B cell (primary cell): ENCODE measurements around the gene DLG2. TPM values are rescaled to one million over a fixed set of nuclear protein-coding genes. Genes with fewer than 3 reads are reported as not detected.
"Not testable (repeated sequence)": the region's sequence is repeated elsewhere in the genome, so short reads cannot be mapped to it uniquely, and the experiment has no call there.

Experiments used
- ATAC-seq: fragments of 200-7000 bp; cut with Tn5 transposase; one replicate; pipeline ENCODE4 v1.10.0; 2021; ENCODE audit warnings: low read depth, mild to moderate bottlenecking, moderate number of reproducible peaks, moderate library complexity
- CTCF ChIA-PET: fragments of 350-600 bp; sonication (Branson Sonifier 250); formaldehyde crosslinking; loops from one replicate; lab custom pipeline; 2021; ENCODE audit warnings: antibody characterized with exemption, inconsistent platforms; lab: Charles Lee
- POLR2A ChIA-PET: fragments of 350-600 bp; sonication (Branson Sonifier 250); formaldehyde crosslinking; loops from one replicate; lab custom pipeline; 2021; ENCODE audit warnings: antibody characterized with exemption; lab: Charles Lee
- DNase-seq: peaks from one replicate; pipeline ENCODE4 v3.0.0; 2013
- H2AFZ ChIP-seq: 2 replicates; pipeline ENCODE4 v1.6.1; 2012; ENCODE audit warnings: mild to moderate bottlenecking, low read depth, low read length; ENCODE audit not compliant: insufficient read depth, poor library complexity, severe bottlenecking
- H3K27ac ChIP-seq, 2 donors: 1 replicate in 1 of 2; 2 replicates in 1 of 2; pipeline ENCODE4 v1.5.1; 2012 to 2013; ENCODE audit warnings: low read length in 2 of 2, mild to moderate bottlenecking in 2 of 2, moderate library complexity in 1 of 2
- H3K27me3 ChIP-seq, 4 experiments: fragments of 200-600 bp in 1 of 4; sonication (generic) in 1 of 4; replicated peaks in 1 of 4; 1 replicate in 2 of 4; 2 replicates in 2 of 4; pipeline versions ENCODE4 v1.6.1 to v1.7.0; 2013 to 2016; ENCODE audit warnings: low read length in 3 of 4, mild to moderate bottlenecking in 2 of 4, mixed read lengths in 1 of 4, moderate library complexity in 1 of 4; ENCODE audit not compliant: insufficient read depth in 4 of 4, control insufficient read depth in 3 of 4; ENCODE audit errors: control extremely low read depth in 1 of 4
- H3K36me3 ChIP-seq, 2 experiments: replicated peaks in 1 of 2; 1 replicate in 1 of 2; 2 replicates in 1 of 2; pipeline versions ENCODE4 v1.6.1 to v1.7.1; 2013; ENCODE audit warnings: low read length in 1 of 2; ENCODE audit not compliant: insufficient read depth in 2 of 2, control insufficient read depth in 1 of 2; ENCODE audit errors: control extremely low read depth in 1 of 2, extremely low read depth in 1 of 2
- H3K4me1 ChIP-seq, 2 donors: fragments of 200-600 bp in 1 of 2; sonication (generic) in 1 of 2; 1 replicate in 1 of 2; 2 replicates in 1 of 2; pipeline versions ENCODE4 v1.5.1 to v1.6.1; 2013 to 2017; ENCODE audit warnings: low read length in 2 of 2; ENCODE audit not compliant: control insufficient read depth in 2 of 2, insufficient read depth in 2 of 2
- H3K4me2 ChIP-seq: replicated peaks from 2 replicates; pipeline ENCODE3; 2012; ENCODE audit warnings: mild to moderate bottlenecking, low read depth, low read length; ENCODE audit not compliant: poor library complexity, severe bottlenecking
- H3K4me3 ChIP-seq, 5 experiments: fragments of 200-600 bp in 1 of 5; sonication (generic) in 1 of 5; 1 replicate in 3 of 5; 2 replicates in 2 of 5; pipeline versions ENCODE4 v1.5.1 to v1.7.0; 2011 to 2016; ENCODE audit warnings: low read length in 4 of 5, mild to moderate bottlenecking in 4 of 5, low read depth in 2 of 5, control low read depth in 1 of 5, moderate library complexity in 1 of 5; ENCODE audit not compliant: insufficient read depth in 1 of 5; ENCODE audit errors: control extremely low read depth in 1 of 5, extremely low read depth in 1 of 5
- H3K79me2 ChIP-seq: fragments of 200-600 bp; sonication (generic); one replicate; pipeline ENCODE4 v1.6.0; 2016; ENCODE audit warnings: low read length; ENCODE audit not compliant: control insufficient read depth, insufficient read depth
- H3K9ac ChIP-seq: fragments of 200-600 bp; sonication (generic); 2 replicates; pipeline ENCODE4 v1.6.1; 2017; ENCODE audit warnings: mild to moderate bottlenecking, low read length, moderate library complexity
- H3K9me3 ChIP-seq, 3 donors: one replicate each; pipeline versions ENCODE4 v1.6.1 to v1.7.1; 2013; ENCODE audit warnings: low read length in 2 of 3; ENCODE audit not compliant: control insufficient read depth in 2 of 3, insufficient read depth in 1 of 3; ENCODE audit errors: control extremely low read depth in 1 of 3
- H4K20me1 ChIP-seq: 2 replicates; pipeline ENCODE4 v1.6.0; 2012; ENCODE audit warnings: mild to moderate bottlenecking, low read length; ENCODE audit not compliant: insufficient read depth, control insufficient read depth, poor library complexity, severe bottlenecking
- H3K27ac Mint-ChIP-seq: one replicate; pipeline ENCODE4 v1.8.0; 2021; ENCODE audit warnings: mixed read lengths
- H3K27me3 Mint-ChIP-seq: one replicate; pipeline ENCODE4 v1.8.0; 2021; ENCODE audit warnings: mixed read lengths
- H3K4me1 Mint-ChIP-seq: one replicate; pipeline ENCODE4 v1.8.0; 2021; ENCODE audit warnings: mixed read lengths
- H3K4me3 Mint-ChIP-seq: one replicate; pipeline ENCODE4 v1.8.0; 2021; ENCODE audit warnings: mixed read lengths
- H3K9me3 Mint-ChIP-seq: one replicate; pipeline ENCODE4 v1.8.0; 2022; ENCODE audit warnings: mixed read lengths; ENCODE audit not compliant: insufficient read depth
- EZH2 ChIP-seq: IDR thresholded peaks from 2 replicates; pipeline ENCODE4 v1.6.1; 2012; ENCODE audit warnings: borderline replicate concordance, low read depth, mild to moderate bottlenecking, moderate library complexity, low read length; ENCODE audit not compliant: insufficient read depth, poor library complexity, severe bottlenecking
- WGBS: methylation state at CpG from one replicate; pipeline ENCODE4 v1.1.5; 2013; ENCODE audit warnings: missing lambda C conversion rate; ENCODE audit not compliant: insufficient coverage; 5-methylcytosine and 5-hydroxymethylcytosine counted together
- intact Hi-C: fragments of 100-400 bp; cut with micrococcal nuclease; formaldehyde crosslinking; loops from one replicate; pipeline ENCODE4 v1.10.0; 2022
- polyA plus RNA-seq: library from polyadenylated mRNA; depleted of rRNA; stranded (reverse); fragments of >200 nt; gene quantifications from 2 replicates; pipeline ENCODE4 v1.2.3, GENCODE V29; 2012
- total RNA-seq, 2 donors: library from RNA; stranded (reverse); fragments of 120-200 nt in 1 of 2; gene quantifications; 1 replicate in 1 of 2; 2 replicates in 1 of 2; pipeline versions ENCODE4 v1.2.3 to v1.2.4, GENCODE V29; 2013 to 2022
- TF ChIP-seq, protein P1 (sequence below): fragments of 200-600 bp; IDR thresholded peaks from one replicate; pipeline ENCODE4 v1.8.0; 2022; ENCODE audit warnings: antibody characterized with exemption, mild to moderate bottlenecking

The DLG2 gene
- total and polyA plus RNA-seq, 2 donors (not counting 1 experiment from before 2014, with no cell fraction given) = 0.54 to 5.4 TPM

DNA sequence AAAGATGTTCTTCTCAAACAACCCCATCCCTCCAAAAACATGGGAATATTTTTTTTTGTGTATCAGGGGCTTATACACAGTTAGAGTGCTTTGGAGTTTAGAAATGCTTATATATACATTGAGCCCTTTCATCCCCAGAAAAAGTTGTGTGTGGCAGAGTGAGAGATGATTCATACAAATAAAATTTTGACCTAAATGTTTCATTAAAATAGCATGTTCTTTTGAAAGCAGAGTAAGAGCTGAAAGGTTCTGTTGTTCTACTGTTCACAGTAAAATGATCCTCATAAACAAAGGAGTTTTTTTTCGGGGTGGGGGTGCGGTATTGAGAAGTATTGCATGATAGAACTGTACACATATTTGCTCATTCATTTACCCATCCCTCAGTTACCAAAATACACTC is 512.4 kb downstream of the DLG2 start:
- no peak for DNase-seq
- H2AFZ ChIP-seq = no peak overlapping the region
- WGBS = no CpG with 5 or more reads among the region's 2 CpGs
- H3K9ac ChIP-seq = no peak overlapping the region
- intact Hi-C loops = no loop called here
- no peaks in the 10 kb centered on the region for H3K79me2 ChIP-seq
- H3K4me2 ChIP-seq = no peak overlapping the region
- ChIA-PET CTCF (no interaction called here), POLR2A (no interaction called here)
- no peaks in the 10 kb centered on the region for H3K27me3 ChIP-seq
- Mint-ChIP-seq H3K9me3 (no peaks in the 10 kb centered on the region), H3K4me1 (peaks cover 18% of the 10 kb centered on the region), H3K4me3 (no peak overlapping the region), H3K27ac (no peak overlapping the region), H3K27me3 (no peaks in the 10 kb centered on the region)
- TF ChIP-seq, protein P1, sequence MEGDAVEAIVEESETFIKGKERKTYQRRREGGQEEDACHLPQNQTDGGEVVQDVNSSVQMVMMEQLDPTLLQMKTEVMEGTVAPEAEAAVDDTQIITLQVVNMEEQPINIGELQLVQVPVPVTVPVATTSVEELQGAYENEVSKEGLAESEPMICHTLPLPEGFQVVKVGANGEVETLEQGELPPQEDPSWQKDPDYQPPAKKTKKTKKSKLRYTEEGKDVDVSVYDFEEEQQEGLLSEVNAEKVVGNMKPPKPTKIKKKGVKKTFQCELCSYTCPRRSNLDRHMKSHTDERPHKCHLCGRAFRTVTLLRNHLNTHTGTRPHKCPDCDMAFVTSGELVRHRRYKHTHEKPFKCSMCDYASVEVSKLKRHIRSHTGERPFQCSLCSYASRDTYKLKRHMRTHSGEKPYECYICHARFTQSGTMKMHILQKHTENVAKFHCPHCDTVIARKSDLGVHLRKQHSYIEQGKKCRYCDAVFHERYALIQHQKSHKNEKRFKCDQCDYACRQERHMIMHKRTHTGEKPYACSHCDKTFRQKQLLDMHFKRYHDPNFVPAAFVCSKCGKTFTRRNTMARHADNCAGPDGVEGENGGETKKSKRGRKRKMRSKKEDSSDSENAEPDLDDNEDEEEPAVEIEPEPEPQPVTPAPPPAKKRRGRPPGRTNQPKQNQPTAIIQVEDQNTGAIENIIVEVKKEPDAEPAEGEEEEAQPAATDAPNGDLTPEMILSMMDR = no peak
- no peak for TF ChIP-seq EZH2
- H3K27ac ChIP-seq = no peak overlapping the region
- H3K4me1 ChIP-seq = peaks cover 12 to 15% of the 10 kb centered on the region in 2 donors
- H3K9me3 ChIP-seq = no peaks in the 10 kb centered on the region
- H3K36me3 ChIP-seq = no peaks in the 10 kb centered on the region
- ATAC-seq = no peak
- H3K4me3 ChIP-seq = no peak overlapping the region
- no peaks in the 10 kb centered on the region for H4K20me1 ChIP-seq

- Mint-ChIP-seq H3K27ac (peak overlapping the region; percentile 90), H3K4me1 (peaks cover 34% of the 10 kb centered on the region), H3K4me3 (peak overlapping the region; percentile 85)
- H3K27me3 Mint-ChIP-seq, CTCF ChIA-PET, H4K20me1 ChIP-seq, H3K9me3 ChIP-seq, H2AFZ ChIP-seq, H3K36me3 ChIP-seq, H3K79me2 ChIP-seq, H3K9me3 Mint-ChIP-seq, intact Hi-C loops, H3K27me3 ChIP-seq, POLR2A ChIA-PET: not testable (repeated sequence)
- H3K4me1 ChIP-seq = peaks cover 19 to 26% of the 10 kb centered on the region in 2 donors
- 55% methylated on average over 1 of the region's 1 CpG for WGBS
- peak overlapping the region in 1 of 5 experiments; percentile 2 for H3K4me3 ChIP-seq
- H3K9ac ChIP-seq = peak overlapping the region; percentile 19
- DNase-seq = peak; percentile 25
- H3K27ac ChIP-seq = peak overlapping the region in 1 of 2 donors; percentile 28
- H3K4me2 ChIP-seq = peak overlapping the region; percentile 41
- peak; percentile 78 for ATAC-seq
Observed at GRCh38 chr11:85110246-85110645, 516.9 kb downstream of the DLG2 start.
